Hepatocyte (in vitro differentiated cells): ENCODE data around the gene ARMC5. TPM values are rescaled to one million over a fixed set of nuclear protein-coding genes. Genes with fewer than 3 reads are reported as not detected.

Experiments
- DNase-seq: peaks from one replicate; pipeline ENCODE4 v3.0.0-alpha.2; 2016; ENCODE audit warnings: low spot score
- H2AFZ ChIP-seq: fragments of 200-600 bp; sonication (generic); 2 replicates; pipeline ENCODE4 v1.6.0; 2016; ENCODE audit warnings: antibody characterized with exemption, mild to moderate bottlenecking
- H3K27ac ChIP-seq: fragments of 200-600 bp; sonication (generic); 2 replicates; pipeline ENCODE4 v1.5.1; 2016; ENCODE audit warnings: mild to moderate bottlenecking
- H3K27me3 ChIP-seq: fragments of 200-600 bp; sonication (generic); 2 replicates; pipeline ENCODE4 v1.6.1; 2016
- H3K36me3 ChIP-seq: fragments of 200-600 bp; sonication (generic); replicated peaks from 2 replicates; pipeline ENCODE4 v1.5.1; 2016; ENCODE audit warnings: low read depth; ENCODE audit not compliant: insufficient read depth
- H3K4me1 ChIP-seq: fragments of 200-600 bp; sonication (generic); 2 replicates; pipeline ENCODE4 v1.5.1; 2016; ENCODE audit warnings: mild to moderate bottlenecking, moderate library complexity; ENCODE audit not compliant: insufficient read depth
- H3K4me2 ChIP-seq: fragments of 200-600 bp; sonication (generic); 2 replicates; pipeline ENCODE4 v1.6.0; 2016
- H3K4me3 ChIP-seq: fragments of 200-600 bp; sonication (generic); 2 replicates; pipeline ENCODE4 v1.5.1; 2016; ENCODE audit warnings: mild to moderate bottlenecking
- H3K79me2 ChIP-seq: fragments of 200-600 bp; sonication (generic); 2 replicates; pipeline ENCODE4 v1.6.0; 2017; ENCODE audit warnings: mild to moderate bottlenecking
- H3K9me2 ChIP-seq: fragments of 200-600 bp; sonication (generic); replicated peaks from 2 replicates; pipeline ENCODE4 v1.6.0; 2017; ENCODE audit warnings: mild to moderate bottlenecking; ENCODE audit not compliant: insufficient read depth
- H3K9me3 ChIP-seq: fragments of 200-600 bp; sonication (generic); 2 replicates; pipeline ENCODE4 v1.5.1; 2016; ENCODE audit warnings: low read depth, mild to moderate bottlenecking
- H4K20me1 ChIP-seq: fragments of 200-600 bp; sonication (generic); 2 replicates; pipeline ENCODE4 v1.6.0; 2016; ENCODE audit warnings: mild to moderate bottlenecking; ENCODE audit not compliant: insufficient read depth, poor library complexity, severe bottlenecking
- EZH2 ChIP-seq: fragments of 200-600 bp; sonication (generic); IDR thresholded peaks from 2 replicates; pipeline ENCODE4 v1.6.1; 2016; ENCODE audit warnings: antibody characterized with exemption, mild to moderate bottlenecking, borderline replicate concordance
- EZH2phosphoT487 ChIP-seq: fragments of 200-600 bp; sonication (generic); IDR thresholded peaks from one replicate; pipeline ENCODE4 v1.6.1; 2018; ENCODE audit warnings: antibody characterized with exemption, mild to moderate bottlenecking, low read depth, moderate library complexity; ENCODE audit not compliant: unreplicated experiment, severe bottlenecking
- whole genome bisulfite sequencing: methylation state at CpG from one replicate; pipeline ENCODE4 v1.1.6; 2016; ENCODE audit warnings: low lambda C conversion rate; ENCODE audit errors: missing lambda C conversion rate; 5-methylcytosine and 5-hydroxymethylcytosine counted together
- polyA plus RNA-seq: library from polyadenylated mRNA; unstranded; fragments of >200 nt; fragmentation: Nextera tagmentation; extraction: Ambion mirVana; gene quantifications from 2 replicates; pipeline ENCODE4 v1.2.1, GENCODE V29; 2016
- total RNA-seq: library from RNA; depleted of rRNA; stranded (reverse); fragments of >200 nt; gene quantifications from 2 replicates; pipeline ENCODE4 v1.2.3, GENCODE V29; 2014
- TF ChIP-seq, protein P1 (sequence below): fragments of 200-600 bp; sonication (generic); IDR thresholded peaks from 2 replicates; pipeline ENCODE4 v1.5.1; 2016; ENCODE audit warnings: antibody characterized with exemption, mild to moderate bottlenecking; ENCODE audit not compliant: poor library complexity

ARMC5 gene
- total and polyA plus RNA-seq, 2 experiments from 2014 or later, result 12.2 to 19.4 TPM

DNA sequence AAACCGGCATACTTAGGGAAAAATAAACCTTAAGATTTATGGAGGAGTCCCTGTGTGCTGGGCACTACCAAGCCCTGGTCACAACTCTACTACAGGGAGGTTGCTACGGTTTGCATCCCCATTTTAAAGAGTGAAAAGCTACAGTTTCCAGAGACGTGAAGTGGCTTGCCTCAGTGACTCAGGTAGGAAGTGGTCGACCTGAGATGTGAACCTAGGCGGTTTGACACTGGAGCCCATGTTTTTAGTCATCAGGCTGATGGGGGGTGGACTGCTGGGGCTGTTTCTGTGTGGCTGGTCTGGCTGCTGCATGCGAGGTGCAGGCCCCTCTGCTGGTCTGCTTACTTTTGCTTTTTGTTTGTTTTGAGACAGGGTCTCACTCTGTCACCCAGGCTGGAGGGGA is 37.7 kb upstream of the ARMC5 start:
- TF ChIP-seq, protein P1, sequence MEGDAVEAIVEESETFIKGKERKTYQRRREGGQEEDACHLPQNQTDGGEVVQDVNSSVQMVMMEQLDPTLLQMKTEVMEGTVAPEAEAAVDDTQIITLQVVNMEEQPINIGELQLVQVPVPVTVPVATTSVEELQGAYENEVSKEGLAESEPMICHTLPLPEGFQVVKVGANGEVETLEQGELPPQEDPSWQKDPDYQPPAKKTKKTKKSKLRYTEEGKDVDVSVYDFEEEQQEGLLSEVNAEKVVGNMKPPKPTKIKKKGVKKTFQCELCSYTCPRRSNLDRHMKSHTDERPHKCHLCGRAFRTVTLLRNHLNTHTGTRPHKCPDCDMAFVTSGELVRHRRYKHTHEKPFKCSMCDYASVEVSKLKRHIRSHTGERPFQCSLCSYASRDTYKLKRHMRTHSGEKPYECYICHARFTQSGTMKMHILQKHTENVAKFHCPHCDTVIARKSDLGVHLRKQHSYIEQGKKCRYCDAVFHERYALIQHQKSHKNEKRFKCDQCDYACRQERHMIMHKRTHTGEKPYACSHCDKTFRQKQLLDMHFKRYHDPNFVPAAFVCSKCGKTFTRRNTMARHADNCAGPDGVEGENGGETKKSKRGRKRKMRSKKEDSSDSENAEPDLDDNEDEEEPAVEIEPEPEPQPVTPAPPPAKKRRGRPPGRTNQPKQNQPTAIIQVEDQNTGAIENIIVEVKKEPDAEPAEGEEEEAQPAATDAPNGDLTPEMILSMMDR, result no peak
- Histone ChIP-seq H3K79me2 (no peaks in the 10 kb centered on the region), H4K20me1 (no peaks in the 10 kb centered on the region), H3K4me2 (no peak overlapping the region), H3K27me3 (peaks cover 3% of the 10 kb centered on the region), H3K27ac (no peak overlapping the region), H3K4me3 (no peak overlapping the region), H2AFZ (no peak overlapping the region), H3K4me1 (no peaks in the 10 kb centered on the region), H3K9me3 (no peaks in the 10 kb centered on the region), H3K9me2 (no peaks in the 10 kb centered on the region), H3K36me3 (no peaks in the 10 kb centered on the region)
- WGBS, result 82% methylated on average over 6 of the region's 6 CpGs
- no peak for DNase-seq

DNA sequence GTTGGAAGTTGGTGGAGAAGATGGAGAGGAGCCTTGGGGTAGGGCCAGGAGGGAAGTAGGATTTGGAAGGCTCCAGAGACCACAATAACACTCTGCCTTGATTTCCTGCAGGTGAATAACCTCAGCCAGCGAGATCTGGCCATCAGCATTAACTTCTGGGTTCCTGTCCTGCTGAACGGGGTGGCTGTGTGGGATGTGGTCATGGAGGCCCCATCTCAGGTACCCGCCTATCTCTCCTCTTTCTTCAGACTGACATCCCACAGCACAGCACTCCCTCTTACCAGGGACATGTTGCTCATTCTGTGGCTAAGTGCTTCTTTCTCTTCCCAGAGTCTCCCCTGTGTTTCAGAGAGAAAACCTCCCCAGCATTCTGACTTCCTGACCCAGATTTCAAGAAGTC is 36.1 kb upstream of the ARMC5 start:
- no peaks in the 10 kb centered on the region for H3K36me3 ChIP-seq
- no peak overlapping the region for H3K4me3 ChIP-seq
- 72% methylated on average over 3 of the region's 3 CpGs for WGBS
- H3K27ac ChIP-seq, result no peak overlapping the region
- H4K20me1 ChIP-seq, result no peaks in the 10 kb centered on the region
- H3K4me2 ChIP-seq, result no peak overlapping the region
- no peak overlapping the region for H2AFZ ChIP-seq
- H3K9me3 ChIP-seq, result no peaks in the 10 kb centered on the region
- H3K79me2 ChIP-seq, result no peaks in the 10 kb centered on the region
- TF ChIP-seq EZH2phosphoT487 (no peak), EZH2 (no peak)
- TF ChIP-seq, protein P1, result no peak
- H3K9me2 ChIP-seq, result no peaks in the 10 kb centered on the region
- DNase-seq, result no peak
- peaks cover 3% of the 10 kb centered on the region for H3K27me3 ChIP-seq
- no peaks in the 10 kb centered on the region for H3K4me1 ChIP-seq

DNA sequence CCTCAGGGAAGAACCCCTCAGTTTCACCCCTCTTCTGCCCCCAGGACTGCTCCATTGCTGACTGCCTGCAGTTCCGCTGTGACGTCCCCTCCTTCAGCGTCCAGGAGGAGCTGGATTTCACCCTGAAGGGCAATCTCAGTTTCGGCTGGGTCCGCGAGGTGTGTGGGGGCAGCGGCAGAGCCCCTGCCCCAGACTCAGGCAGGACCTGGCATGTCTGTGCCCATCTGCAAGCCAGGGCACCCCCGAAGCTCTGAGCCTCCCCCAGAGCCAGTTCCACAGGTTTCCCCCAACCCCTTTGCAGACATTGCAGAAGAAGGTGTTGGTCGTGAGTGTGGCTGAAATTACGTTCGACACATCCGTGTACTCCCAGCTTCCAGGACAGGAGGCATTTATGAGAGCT is 35.5 kb upstream of the ARMC5 start:
- no peaks in the 10 kb centered on the region for H3K36me3 ChIP-seq

More for the DNA sequence above, 35.5 kb upstream of the ARMC5 start:
- no peak overlapping the region for H3K4me3 ChIP-seq
- no peak for TF ChIP-seq EZH2phosphoT487
- no peak for TF ChIP-seq EZH2
- TF ChIP-seq, protein P1, result no peak
- H3K9me3 ChIP-seq, result no peaks in the 10 kb centered on the region
- no peak overlapping the region for H3K27ac ChIP-seq
- no peak overlapping the region for H3K4me2 ChIP-seq
- no peaks in the 10 kb centered on the region for H3K79me2 ChIP-seq
- H3K27me3 ChIP-seq, result peaks cover 3% of the 10 kb centered on the region
- DNase-seq, result no peak
- no peak overlapping the region for H2AFZ ChIP-seq
- H3K9me2 ChIP-seq, result no peaks in the 10 kb centered on the region
- H3K4me1 ChIP-seq, result peaks cover under 1% of the 10 kb centered on the region
- 90% methylated on average over 12 of the region's 12 CpGs for WGBS
- H4K20me1 ChIP-seq, result no peaks in the 10 kb centered on the region
